ENCODE data around the gene SPTB. TPM values are rescaled to one million over a fixed set of nuclear protein-coding genes. Genes with fewer than 3 reads are reported as not detected.

SPTB gene
- total RNA-seq, 1 experiment from 2014 or later = 2.3 TPM

GRCh38 chr14:64721899-64722298 is 157.8 kb downstream of the SPTB start:
- no peak overlapping the region for H3K27ac ChIP-seq (ENCODE audit: insufficient read length, low read depth, low read length)
- no peak for DNase-seq
- H3K4me1 Mint-ChIP-seq = peaks cover 86 to 88% of the 10 kb centered on the region in 2 experiments

More at GRCh38 chr14:64721899-64722298, 157.8 kb downstream of the SPTB start:
- Histone ChIP-seq H3K23ac (ENCODE audit: insufficient read length, low read depth, low read length) (no peak overlapping the region), H4K91ac (ENCODE audit: insufficient read length, low read depth, low read length) (no peak overlapping the region), H3K18ac (ENCODE audit: insufficient read length, low read depth, low read length) (no peak overlapping the region), H3K27me3 (ENCODE audit: insufficient read depth, low read length) (no peaks in the 10 kb centered on the region), H3K23me2 (ENCODE audit: insufficient read length, low read depth, low read length, poor library complexity, severe bottlenecking) (peaks cover 3% of the 10 kb centered on the region), H3K79me1 (ENCODE audit: insufficient read depth, low read depth, low read length, poor library complexity, severe bottlenecking) (peaks cover 6% of the 10 kb centered on the region), H2BK20ac (ENCODE audit: low read depth, low read length, poor library complexity, severe bottlenecking) (no peak overlapping the region), H2BK120ac (ENCODE audit: low read depth, low read length, poor library complexity, severe bottlenecking) (no peak overlapping the region), H4K8ac (replicated peaks; ENCODE audit: insufficient read length, low read depth, low read length) (no peak overlapping the region), H3K56ac (ENCODE audit: insufficient read length, low read depth, low read length) (no peak overlapping the region), H3T11ph (ENCODE audit: low read length) (no peak overlapping the region), H3K9ac (ENCODE audit: extremely low read depth, insufficient read length, low read length) (no peak overlapping the region), H3K79me2 (ENCODE audit: insufficient read depth, low read length) (peaks cover 46% of the 10 kb centered on the region; the same call in 1 of the 2 replicates), H2BK12ac (ENCODE audit: insufficient read length, low read depth, low read length) (no peak overlapping the region), H2BK5ac (ENCODE audit: insufficient read length, low read length) (no peak overlapping the region), H4K20me1 (ENCODE audit: control insufficient read depth, insufficient read depth, insufficient read length) (peaks cover 2% of the 10 kb centered on the region), H3K4ac (ENCODE audit: low read depth, low read length) (no peak overlapping the region), H4K5ac (ENCODE audit: insufficient read length, low read depth, low read length) (no peak overlapping the region), H3K4me1 (ENCODE audit: insufficient read depth, low read length) (peaks cover 37% of the 10 kb centered on the region), H3K9me3 (ENCODE audit: control insufficient read depth, low read depth, low read length) (no peaks in the 10 kb centered on the region), H3K4me2 (ENCODE audit: insufficient read depth, insufficient read length, low read length) (no peak overlapping the region), H2BK15ac (ENCODE audit: low read depth, low read length) (no peak overlapping the region), H2AFZ (ENCODE audit: low read length) (no peak overlapping the region), H3K14ac (ENCODE audit: insufficient read depth, low read length) (no peak overlapping the region), H2AK5ac (ENCODE audit: insufficient read length, low read length) (no peak overlapping the region)
- Mint-ChIP-seq H3K27ac (peak overlapping the region in 1 of 3 experiments; percentile 34; a peak in 3 of 7 replicates), H3K27me3 (ENCODE audit: low read depth) (no peaks in the 10 kb centered on the region; the same call in 1 of the 2 replicates), H3K36me3 (ENCODE audit: insufficient read depth in 1 of 3, low read depth in 3 of 3) (peaks cover 4 to 17% (median 9%) of the 10 kb centered on the region in 3 experiments; a peak in 5 of 7 replicates), H3K9me3 (no peaks in the 10 kb centered on the region), H3K4me3 (no peak overlapping the region)
- WGBS (ENCODE audit: extremely low coverage, insufficient read length, low lambda C conversion rate) = no CpG with 5 or more reads among the region's 9 CpGs
- TF ChIP-seq CTCF (conservative IDR thresholded peaks at IDR 0.05) = no peak
